ENCODE data around the gene MPC2.
A peak's percentile ranks its signal among the peaks of the same experiment; 100 is the strongest.

MPC2 gene

DNA sequence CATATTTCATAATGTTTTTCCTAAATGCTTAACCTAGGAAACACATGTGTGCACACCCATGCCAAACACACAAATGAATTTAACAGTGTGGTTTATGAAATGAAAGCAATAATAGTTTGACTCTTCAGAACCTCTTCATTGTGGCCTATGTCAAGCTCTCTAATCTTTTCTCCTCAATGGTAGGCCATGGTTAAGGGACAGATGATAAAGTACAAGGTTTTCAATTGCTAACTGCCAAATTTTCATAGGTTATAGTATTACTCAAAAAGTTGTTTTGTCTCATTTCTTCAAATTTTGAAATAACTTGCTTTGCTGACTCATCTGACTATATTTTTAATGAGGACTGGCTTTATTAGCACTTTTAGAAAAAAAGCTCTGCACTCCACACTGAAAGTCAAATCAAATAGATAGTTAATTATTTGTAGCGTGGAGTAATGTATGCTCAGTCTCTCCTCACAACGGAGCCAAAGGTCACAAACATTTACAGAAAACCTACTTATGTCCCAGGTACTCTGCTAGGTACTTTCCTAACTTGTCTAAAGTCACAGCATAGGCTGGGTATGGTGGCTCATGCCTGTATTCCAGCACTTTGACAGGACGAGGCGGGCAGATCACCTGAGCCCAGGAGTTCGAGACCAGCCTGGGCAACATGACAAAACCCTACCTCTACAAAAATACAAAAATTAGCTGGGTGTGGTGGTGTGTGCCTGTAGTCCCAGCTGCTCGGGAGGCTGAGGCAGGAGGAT is 19.9 kb downstream of the MPC2 start:
- Histone ChIP-seq H3K4me1 (ENCODE audit: insufficient read depth, insufficient read length) (no peaks in the 10 kb centered on the region), H3K27me3 (ENCODE audit: insufficient read depth, insufficient read length) (no peaks in the 10 kb centered on the region), H3K9ac (ENCODE audit: insufficient read length, low read depth) (no peak overlapping the region), H3K36me3 (ENCODE audit: insufficient read depth, insufficient read length, low read length) (peaks cover 11% of the 10 kb centered on the region), H3K4me3 (ENCODE audit: insufficient read length, low read depth) (no peak overlapping the region), H3K9me3 (ENCODE audit: insufficient read depth, low read length) (0 out of 2 replicates have a peak, but pooled peaks cover 4% of the 10 kb centered on the region)
- no peak for DNase-seq (ENCODE audit: low read depth, low spot score)
- no peak for TF ChIP-seq SUZ12 (IDR thresholded peaks at IDR 0.05; ENCODE audit: extremely low read depth, insufficient read depth, insufficient read length)
- no peak for TF ChIP-seq YY1 (IDR thresholded peaks at IDR 0.05; ENCODE audit: insufficient read depth, insufficient read length)
- TF ChIP-seq ZNF274 (IDR thresholded peaks at IDR 0.05; ENCODE audit: low read depth, low read length), result no peak

DNA sequence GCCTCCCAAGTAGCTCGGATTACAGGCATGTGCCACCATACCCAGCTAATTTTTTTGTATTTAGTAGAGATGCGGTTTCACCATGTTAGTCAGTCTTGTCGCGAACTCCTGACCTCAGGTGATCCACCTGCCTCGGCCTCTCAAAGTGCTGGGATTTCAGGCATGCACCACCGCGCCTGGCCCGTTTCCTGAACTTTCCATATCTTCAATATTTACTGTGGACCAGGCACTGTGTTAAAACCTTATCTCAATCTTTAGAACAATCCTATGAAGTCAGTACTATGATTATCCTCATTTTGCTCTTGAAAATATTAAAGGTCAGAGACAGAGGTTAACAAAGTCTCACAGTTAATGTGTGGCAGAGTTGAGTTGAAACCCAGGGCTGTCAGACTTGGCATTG is 21.3 kb downstream of the MPC2 start:
- Histone ChIP-seq H3K9ac (ENCODE audit: insufficient read length, low read depth) (no peak overlapping the region), H3K4me3 (ENCODE audit: insufficient read length, low read depth) (no peak overlapping the region), H3K27me3 (ENCODE audit: insufficient read depth, insufficient read length) (no peaks in the 10 kb centered on the region), H3K9me3 (ENCODE audit: insufficient read depth, low read length) (peaks cover 5% of the 10 kb centered on the region; the same call in 1 of the 2 replicates), H3K36me3 (ENCODE audit: insufficient read depth, insufficient read length, low read length) (peaks cover 11% of the 10 kb centered on the region), H3K4me1 (ENCODE audit: insufficient read depth, insufficient read length) (no peaks in the 10 kb centered on the region)
- DNase-seq (ENCODE audit: low read depth, low spot score), result no peak
- TF ChIP-seq SUZ12 (IDR thresholded peaks at IDR 0.05; ENCODE audit: extremely low read depth, insufficient read depth, insufficient read length), result no peak
- no peak for TF ChIP-seq YY1 (IDR thresholded peaks at IDR 0.05; ENCODE audit: insufficient read depth, insufficient read length)
- no peak for TF ChIP-seq ZNF274 (IDR thresholded peaks at IDR 0.05; ENCODE audit: low read depth, low read length)

DNA sequence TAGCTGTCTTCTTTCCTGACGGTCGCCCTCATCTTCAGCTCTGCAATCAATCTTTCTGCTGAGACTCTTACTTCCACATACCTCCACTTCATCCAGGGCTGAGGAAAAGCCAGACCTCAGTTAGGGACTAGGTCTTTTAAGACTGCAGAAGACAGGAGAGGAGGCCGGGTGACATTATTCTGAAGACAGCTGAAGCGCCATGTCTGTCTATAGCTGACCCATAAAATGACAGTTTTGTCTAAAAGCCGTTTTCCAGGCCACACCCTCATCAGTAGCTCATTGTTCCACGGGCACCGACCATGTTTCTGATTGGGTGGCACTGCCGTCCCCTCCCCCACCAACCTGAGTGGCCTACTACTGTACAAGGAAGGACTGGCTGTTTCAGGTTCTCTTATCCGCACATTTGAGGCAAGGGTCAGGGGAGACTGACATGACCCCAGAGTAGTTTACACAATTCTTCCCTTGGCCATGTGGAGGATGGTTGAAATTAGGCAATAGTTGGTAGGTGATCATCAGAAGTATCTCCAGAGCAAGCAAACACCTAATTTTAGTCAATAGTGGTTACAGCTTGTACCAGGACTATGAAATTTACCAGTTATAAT is 22.9 kb downstream of the MPC2 start, which contains the start of gene ADCY10:
Gene ADCY10 (minus strand): TSS at position 240 of the 602 bp plus-strand sequence. CDS start 8,994 bp downstream, outside the sequence.
- peaks cover 21% of the 10 kb centered on the region for H3K9me3 ChIP-seq (ENCODE audit: insufficient read depth, low read length)
- DNase-seq (ENCODE audit: low read depth, low spot score), result no peak
- no peak within 1 kb of the TSS for H3K9ac ChIP-seq (ENCODE audit: insufficient read length, low read depth)
- peaks cover 11% of the 10 kb centered on the region for H3K36me3 ChIP-seq (ENCODE audit: insufficient read depth, insufficient read length, low read length)
- no peak within 1 kb of the TSS for H3K4me3 ChIP-seq (ENCODE audit: insufficient read length, low read depth)
- no peaks in the 10 kb centered on the region for H3K27me3 ChIP-seq (ENCODE audit: insufficient read depth, insufficient read length)
- TF ChIP-seq YY1 (IDR thresholded peaks at IDR 0.05; ENCODE audit: insufficient read depth, insufficient read length) (no peak), SUZ12 (IDR thresholded peaks at IDR 0.05; ENCODE audit: extremely low read depth, insufficient read depth, insufficient read length) (no peak), ZNF274 (IDR thresholded peaks at IDR 0.05; ENCODE audit: low read depth, low read length) (no peak)
- no peaks in the 10 kb centered on the region for H3K4me1 ChIP-seq (ENCODE audit: insufficient read depth, insufficient read length)

DNA sequence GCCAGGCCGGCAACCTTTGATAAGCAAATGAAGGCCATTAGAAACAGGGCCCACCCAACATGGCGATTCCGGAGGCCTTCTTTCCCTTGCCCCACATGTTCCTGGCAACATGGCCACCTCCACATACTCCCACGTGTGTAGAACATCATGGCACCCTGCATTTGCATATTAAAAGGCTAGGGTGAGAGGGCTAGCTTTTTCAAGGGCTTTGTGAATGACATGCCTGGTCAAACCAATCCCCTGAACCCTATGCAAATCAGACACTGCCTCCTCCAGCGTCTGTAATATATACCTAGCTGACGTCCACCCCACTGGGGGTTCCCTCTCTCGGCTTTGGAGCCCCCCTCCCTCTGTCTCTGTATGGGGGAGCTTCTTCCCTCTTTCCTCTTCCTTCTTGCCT is 24.6 kb downstream of the MPC2 start:
- H3K4me3 ChIP-seq (ENCODE audit: insufficient read length, low read depth), result no peak overlapping the region
- peaks cover 5% of the 10 kb centered on the region for H3K36me3 ChIP-seq (ENCODE audit: insufficient read depth, insufficient read length, low read length)
- no peaks in the 10 kb centered on the region for H3K27me3 ChIP-seq (ENCODE audit: insufficient read depth, insufficient read length)
- no peak for TF ChIP-seq ZNF274 (IDR thresholded peaks at IDR 0.05; ENCODE audit: low read depth, low read length)
- TF ChIP-seq SUZ12 (IDR thresholded peaks at IDR 0.05; ENCODE audit: extremely low read depth, insufficient read depth, insufficient read length), result no peak
- TF ChIP-seq YY1 (IDR thresholded peaks at IDR 0.05; ENCODE audit: insufficient read depth, insufficient read length), result no peak
- peaks cover 26% of the 10 kb centered on the region for H3K9me3 ChIP-seq (ENCODE audit: insufficient read depth, low read length)
- H3K4me1 ChIP-seq (ENCODE audit: insufficient read depth, insufficient read length), result no peaks in the 10 kb centered on the region
- H3K9ac ChIP-seq (ENCODE audit: insufficient read length, low read depth), result no peak overlapping the region
- peak; percentile 20 for DNase-seq (ENCODE audit: low read depth, low spot score)

DNA sequence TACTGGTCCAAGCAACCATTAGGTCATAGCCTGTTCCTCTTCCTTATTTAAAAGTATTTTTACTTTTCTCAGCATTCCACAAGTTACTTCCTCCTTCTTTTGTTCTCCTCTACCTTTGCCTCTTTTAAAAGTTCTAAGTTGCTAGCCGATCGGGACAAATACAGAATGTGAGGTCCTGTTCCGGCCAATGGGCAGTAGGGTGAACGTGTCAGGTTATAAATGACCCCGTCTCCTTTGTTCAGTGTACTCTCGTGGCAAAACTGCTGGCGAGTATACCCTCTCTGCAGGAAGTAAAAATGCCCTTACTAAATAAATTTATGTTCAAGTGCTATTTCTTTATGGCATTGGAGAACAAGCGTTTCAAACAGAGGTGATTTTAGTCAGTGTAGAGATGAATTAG is 25.5 kb downstream of the MPC2 start:
- TF ChIP-seq SUZ12 (IDR thresholded peaks at IDR 0.05; ENCODE audit: extremely low read depth, insufficient read depth, insufficient read length) (no peak), YY1 (IDR thresholded peaks at IDR 0.05; ENCODE audit: insufficient read depth, insufficient read length) (no peak), ZNF274 (IDR thresholded peaks at IDR 0.05; ENCODE audit: low read depth, low read length) (no peak)
- peaks cover 26% of the 10 kb centered on the region for H3K9me3 ChIP-seq (ENCODE audit: insufficient read depth, low read length)
- no peaks in the 10 kb centered on the region for H3K4me1 ChIP-seq (ENCODE audit: insufficient read depth, insufficient read length)
- no peak overlapping the region for H3K4me3 ChIP-seq (ENCODE audit: insufficient read length, low read depth)
- no peak for DNase-seq (ENCODE audit: low read depth, low spot score)
- H3K9ac ChIP-seq (ENCODE audit: insufficient read length, low read depth), result no peak overlapping the region
- H3K27me3 ChIP-seq (ENCODE audit: insufficient read depth, insufficient read length), result no peaks in the 10 kb centered on the region
- no peaks in the 10 kb centered on the region for H3K36me3 ChIP-seq (ENCODE audit: insufficient read depth, insufficient read length, low read length)

DNA sequence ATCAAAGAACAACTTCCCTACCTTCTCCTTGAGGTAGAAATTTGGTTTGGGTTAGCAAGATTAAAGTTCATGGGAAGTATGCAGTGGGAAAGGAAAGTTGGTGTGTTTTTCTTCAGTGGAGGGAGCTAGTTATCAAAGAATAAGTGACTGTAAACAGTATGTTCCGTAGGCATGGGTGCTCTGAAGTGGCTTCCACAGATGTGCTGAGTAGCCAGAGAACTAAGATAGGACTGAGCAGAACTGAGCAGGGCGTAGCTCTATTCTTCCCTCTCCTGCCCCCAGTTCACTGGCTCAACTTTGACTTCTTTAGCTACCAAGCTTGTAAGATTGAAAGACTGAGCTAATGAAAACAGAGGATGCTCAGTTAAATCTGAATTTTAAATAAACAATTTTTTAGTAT is 26.3 kb downstream of the MPC2 start:
- DNase-seq (ENCODE audit: low read depth, low spot score), result no peak
- Histone ChIP-seq H3K27me3 (ENCODE audit: insufficient read depth, insufficient read length) (no peaks in the 10 kb centered on the region), H3K4me3 (ENCODE audit: insufficient read length, low read depth) (no peak overlapping the region), H3K36me3 (ENCODE audit: insufficient read depth, insufficient read length, low read length) (no peaks in the 10 kb centered on the region), H3K4me1 (ENCODE audit: insufficient read depth, insufficient read length) (no peaks in the 10 kb centered on the region), H3K9ac (ENCODE audit: insufficient read length, low read depth) (no peak overlapping the region), H3K9me3 (ENCODE audit: insufficient read depth, low read length) (peaks cover 26% of the 10 kb centered on the region)
- no peak for TF ChIP-seq ZNF274 (IDR thresholded peaks at IDR 0.05; ENCODE audit: low read depth, low read length)
- TF ChIP-seq SUZ12 (IDR thresholded peaks at IDR 0.05; ENCODE audit: extremely low read depth, insufficient read depth, insufficient read length), result no peak
- no peak for TF ChIP-seq YY1 (IDR thresholded peaks at IDR 0.05; ENCODE audit: insufficient read depth, insufficient read length)

DNA sequence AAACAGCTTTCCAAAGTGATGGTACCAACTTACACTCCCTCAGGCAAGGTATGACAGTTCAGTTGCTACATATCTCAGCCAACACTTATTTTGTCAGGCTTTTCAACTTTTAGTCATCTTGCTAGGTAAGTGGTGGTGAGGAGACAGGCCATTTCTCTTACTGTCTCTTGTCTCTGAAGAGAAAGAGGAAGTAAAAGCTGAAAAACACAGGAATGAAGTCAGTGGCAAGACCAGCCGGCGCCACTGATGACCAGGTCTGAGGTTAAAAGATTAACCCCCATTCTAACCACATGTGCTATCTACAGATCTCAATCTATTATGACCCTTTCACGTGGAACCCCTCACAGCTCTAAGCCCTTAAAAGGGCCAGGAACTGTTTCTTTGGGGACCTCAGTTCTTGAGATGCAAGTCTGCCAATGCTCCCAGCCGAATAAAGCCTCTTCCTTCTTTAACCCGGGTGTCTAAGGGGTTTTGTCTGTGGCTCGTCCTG is 27.1 kb downstream of the MPC2 start:
- Histone ChIP-seq H3K9ac (ENCODE audit: insufficient read length, low read depth) (no peak overlapping the region), H3K9me3 (ENCODE audit: insufficient read depth, low read length) (peaks cover 26% of the 10 kb centered on the region), H3K27me3 (ENCODE audit: insufficient read depth, insufficient read length) (no peaks in the 10 kb centered on the region), H3K36me3 (ENCODE audit: insufficient read depth, insufficient read length, low read length) (no peaks in the 10 kb centered on the region), H3K4me3 (ENCODE audit: insufficient read length, low read depth) (no peak overlapping the region), H3K4me1 (ENCODE audit: insufficient read depth, insufficient read length) (no peaks in the 10 kb centered on the region)
- no peak for DNase-seq (ENCODE audit: low read depth, low spot score)
- no peak for TF ChIP-seq YY1 (IDR thresholded peaks at IDR 0.05; ENCODE audit: insufficient read depth, insufficient read length)
